ENCODE measurements around the gene PHTF1.

Gene PHTF1

GRCh38 chr1:113759333-113760101, at the start of gene PHTF1:
Gene PHTF1, minus strand, starts transcription at chr1:113759486. Its CDS starts 783 bp downstream, at chr1:113758703.
- H3K27ac ChIP-seq, result peak within 1 kb of the TSS; percentile 57
- TF ChIP-seq CTCF (conservative IDR thresholded peaks at IDR 0.05) (no peak), ZFX (IDR thresholded peaks at IDR 0.05) (peak; percentile 29)

- TF ChIP-seq ZFX (IDR thresholded peaks at IDR 0.05) (no peak), CTCF (conservative IDR thresholded peaks at IDR 0.05) (no peak)
- no peak overlapping the region for H3K27ac ChIP-seq
These were observed 49.3 kb upstream of the PHTF1 start for GRCh38 chr1:113808450-113809195.

GRCh38 chr1:113805639-113806038, 46.4 kb upstream of the PHTF1 start:
- TF ChIP-seq CTCF (conservative IDR thresholded peaks at IDR 0.05), result no peak
- no peak for TF ChIP-seq ZFX (IDR thresholded peaks at IDR 0.05)
- no peak overlapping the region for H3K27ac ChIP-seq

- H3K27ac ChIP-seq, result no peak overlapping the region
- no peak for TF ChIP-seq ZFX (IDR thresholded peaks at IDR 0.05)
- TF ChIP-seq CTCF (conservative IDR thresholded peaks at IDR 0.05), result no peak
These were observed 45.9 kb upstream of the PHTF1 start for GRCh38 chr1:113805256-113805531.

GRCh38 chr1:113804421-113805255, 45.4 kb upstream of the PHTF1 start:
- no peak for TF ChIP-seq ZFX (IDR thresholded peaks at IDR 0.05)
- no peak for TF ChIP-seq CTCF (conservative IDR thresholded peaks at IDR 0.05)
- H3K27ac ChIP-seq, result no peak overlapping the region

GRCh38 chr1:113802367-113803007, 43.2 kb upstream of the PHTF1 start:
- TF ChIP-seq CTCF (conservative IDR thresholded peaks at IDR 0.05), result no peak
- no peak for TF ChIP-seq ZFX (IDR thresholded peaks at IDR 0.05)
- no peak overlapping the region for H3K27ac ChIP-seq

Measured in C4-2B (cell line).